Measurements from ENCODE around the gene ZBTB20. TPM values are rescaled to one million over a fixed set of nuclear protein-coding genes. Genes with fewer than 3 reads are reported as not detected.

ZBTB20 gene
- total and polyA plus RNA-seq, 10 donors: 0.32 to 89.7 (median 71.8) TPM

DNA sequence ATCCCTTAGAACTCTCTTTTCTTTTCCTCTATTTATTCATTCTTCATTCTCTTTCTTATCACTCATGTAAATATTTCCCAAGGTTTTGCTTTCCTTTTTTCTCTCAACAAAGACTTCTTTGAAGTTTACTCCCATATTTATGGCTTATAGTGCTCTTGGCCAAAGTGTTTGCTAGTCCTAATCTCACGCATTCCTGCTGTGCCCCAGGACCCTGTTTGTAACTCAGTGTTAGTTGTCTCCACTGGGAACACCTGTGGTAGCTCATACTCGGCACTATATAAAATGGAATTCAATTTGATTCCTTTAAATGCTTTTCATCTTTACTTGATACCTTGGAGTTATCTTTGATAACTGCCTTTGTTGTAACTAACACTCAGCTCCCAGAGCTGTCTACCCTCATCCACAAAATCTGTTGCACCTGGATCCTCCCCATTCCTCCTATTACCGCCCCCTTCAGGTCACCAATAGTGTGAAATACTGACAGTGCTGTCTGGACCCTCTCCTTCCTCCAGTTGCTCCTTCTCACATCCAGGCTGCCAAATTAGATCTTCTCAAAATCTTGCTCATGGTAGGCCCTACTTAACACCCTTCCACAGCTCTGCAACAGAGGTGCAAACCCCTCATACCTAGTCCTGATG is 776.4 kb downstream of the ZBTB20 start:
- peaks cover 0 to 16% (median 0%) of the 10 kb centered on the region in 6 donors for H3K36me3 ChIP-seq
- TF ChIP-seq POLR2AphosphoS5 (IDR thresholded peaks at IDR 0.05): no peak
- TF ChIP-seq POLR2A (IDR thresholded peaks at IDR 0.05): no peak
- TF ChIP-seq, protein P1, sequence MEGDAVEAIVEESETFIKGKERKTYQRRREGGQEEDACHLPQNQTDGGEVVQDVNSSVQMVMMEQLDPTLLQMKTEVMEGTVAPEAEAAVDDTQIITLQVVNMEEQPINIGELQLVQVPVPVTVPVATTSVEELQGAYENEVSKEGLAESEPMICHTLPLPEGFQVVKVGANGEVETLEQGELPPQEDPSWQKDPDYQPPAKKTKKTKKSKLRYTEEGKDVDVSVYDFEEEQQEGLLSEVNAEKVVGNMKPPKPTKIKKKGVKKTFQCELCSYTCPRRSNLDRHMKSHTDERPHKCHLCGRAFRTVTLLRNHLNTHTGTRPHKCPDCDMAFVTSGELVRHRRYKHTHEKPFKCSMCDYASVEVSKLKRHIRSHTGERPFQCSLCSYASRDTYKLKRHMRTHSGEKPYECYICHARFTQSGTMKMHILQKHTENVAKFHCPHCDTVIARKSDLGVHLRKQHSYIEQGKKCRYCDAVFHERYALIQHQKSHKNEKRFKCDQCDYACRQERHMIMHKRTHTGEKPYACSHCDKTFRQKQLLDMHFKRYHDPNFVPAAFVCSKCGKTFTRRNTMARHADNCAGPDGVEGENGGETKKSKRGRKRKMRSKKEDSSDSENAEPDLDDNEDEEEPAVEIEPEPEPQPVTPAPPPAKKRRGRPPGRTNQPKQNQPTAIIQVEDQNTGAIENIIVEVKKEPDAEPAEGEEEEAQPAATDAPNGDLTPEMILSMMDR (IDR thresholded peaks at IDR 0.05 in 8 of 11, conservative IDR thresholded peaks at IDR 0.05 in 3 of 11): no peak
- H3K27ac ChIP-seq: peak overlapping the region in 1 of 8 donors; percentile 54
- WGBS, 5 donors: 29 to 95% (median 76%) methylated on average over 2 to 3 of the region's 3 CpGs
- no peak overlapping the region for H3K4me3 ChIP-seq
- no peak for DNase-seq
- no peaks in the 10 kb centered on the region for H3K9me3 ChIP-seq
- H3K4me1 ChIP-seq: no peaks in the 10 kb centered on the region
- intact Hi-C loops (cut with DNase I; ENCODE audit: low total_unique reads): no loop called here
- no peaks in the 10 kb centered on the region for H3K27me3 ChIP-seq (replicated peaks in 1 of 7)

DNA sequence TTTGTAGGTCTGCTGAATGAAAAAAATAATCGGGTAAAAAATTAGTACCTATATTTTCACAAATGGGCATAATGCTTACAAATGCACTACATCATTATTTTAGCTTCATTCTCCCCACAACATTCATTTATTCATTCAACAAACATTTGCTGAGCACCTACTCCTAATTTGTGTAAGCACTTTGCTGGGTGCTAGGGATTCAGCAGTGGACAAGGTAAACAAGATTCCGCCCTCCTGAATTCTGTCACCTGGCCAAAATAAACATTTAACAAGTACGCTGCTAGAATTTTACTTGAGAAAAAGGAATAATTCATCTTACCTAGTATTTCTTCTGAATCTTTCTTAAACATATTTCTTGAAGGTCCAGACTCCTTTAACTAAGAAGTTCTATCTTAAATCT is 781.2 kb downstream of the ZBTB20 start:
- no peaks in the 10 kb centered on the region for H3K27me3 ChIP-seq (replicated peaks in 1 of 7)
- H3K9me3 ChIP-seq: no peaks in the 10 kb centered on the region
- no peaks in the 10 kb centered on the region for H3K36me3 ChIP-seq
- intact Hi-C loops (cut with DNase I; ENCODE audit: low total_unique reads): no loop called here
- 91 to 99% (median 94%) methylated on average over 3 of the region's 3 CpGs for WGBS, 5 donors
- no peak for TF ChIP-seq POLR2A (IDR thresholded peaks at IDR 0.05)
- TF ChIP-seq, protein P1 (IDR thresholded peaks at IDR 0.05 in 8 of 11, conservative IDR thresholded peaks at IDR 0.05 in 3 of 11): no peak
- TF ChIP-seq POLR2AphosphoS5 (IDR thresholded peaks at IDR 0.05): no peak
- no peak overlapping the region for H3K27ac ChIP-seq
- DNase-seq: no peak
- H3K4me1 ChIP-seq: peaks cover 0 to 24% (median 11%) of the 10 kb centered on the region in 6 donors
- H3K4me3 ChIP-seq: no peak overlapping the region

DNA sequence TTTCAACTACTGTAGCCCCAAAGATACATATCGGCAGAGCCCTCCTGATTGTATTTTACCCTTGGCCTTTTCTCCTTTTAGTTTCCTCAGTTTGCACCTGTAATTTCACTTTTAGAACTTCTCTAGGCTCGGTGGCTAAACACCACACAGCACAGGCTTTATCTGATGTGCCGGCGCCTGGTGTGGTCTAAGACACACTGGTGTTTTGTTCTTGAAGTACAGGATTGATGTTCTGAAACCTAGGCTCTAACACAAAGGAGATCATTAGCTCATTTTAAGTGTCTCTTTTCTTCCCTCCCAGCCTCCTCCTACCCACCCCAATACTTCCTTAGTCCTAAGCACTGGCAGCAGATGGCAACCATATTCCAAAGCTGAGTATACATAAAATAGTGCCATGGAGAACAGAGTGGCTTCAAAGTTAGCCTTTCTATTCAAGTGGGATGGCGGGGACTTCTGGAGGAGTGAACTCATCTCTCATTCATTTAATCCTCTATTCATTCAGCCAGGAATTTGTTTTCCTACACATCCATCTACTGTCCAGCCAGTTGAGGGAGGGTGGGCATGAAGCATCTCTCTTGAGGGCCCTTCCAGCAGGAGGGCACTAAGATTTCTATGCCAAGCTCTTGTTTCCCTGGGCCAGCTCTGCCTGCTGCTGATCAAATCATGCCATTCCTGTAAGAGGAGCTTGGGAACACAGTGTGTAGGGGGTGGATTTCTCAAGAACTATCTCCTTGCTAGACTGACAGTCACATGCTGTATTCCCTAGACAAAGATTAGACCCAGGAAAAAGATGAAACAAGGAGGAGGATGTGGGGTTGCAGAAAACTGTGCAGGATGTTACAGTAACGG is 782.1 kb downstream of the ZBTB20 start:
- TF ChIP-seq, protein P1 (IDR thresholded peaks at IDR 0.05 in 8 of 11, conservative IDR thresholded peaks at IDR 0.05 in 3 of 11): no peak
- TF ChIP-seq POLR2AphosphoS5 (IDR thresholded peaks at IDR 0.05) (no peak), POLR2A (IDR thresholded peaks at IDR 0.05) (no peak)
- Histone ChIP-seq H3K27ac (no peak overlapping the region), H3K9me3 (no peaks in the 10 kb centered on the region), H3K27me3 (replicated peaks in 1 of 7) (no peaks in the 10 kb centered on the region), H3K36me3 (no peaks in the 10 kb centered on the region), H3K4me1 (peaks cover 0 to 24% (median 11%) of the 10 kb centered on the region in 6 donors), H3K4me3 (no peak overlapping the region)
- DNase-seq: no peak
- intact Hi-C loops (cut with DNase I; ENCODE audit: low total_unique reads): no loop called here
- WGBS, 5 donors: 65 to 86% (median 72%) methylated on average over 6 of the region's 6 CpGs

Data from spleen (tissue), 11 donors.